Suprapubic skin (tissue), 4 donors: Measurements from ENCODE around the gene CDC42BPA. TPM values are rescaled to one million over a fixed set of nuclear protein-coding genes. Genes with fewer than 3 reads are reported as not detected.
A peak's percentile ranks its signal among the peaks of the same experiment; 100 is the strongest.

ENCODE experiments used
- DNase-seq, 2 donors: peaks; one replicate each; pipeline ENCODE4 v3.0.0-alpha.2; 2019; ENCODE audit warnings: low spot score in 2 of 2
- H3K27ac ChIP-seq: fragments of 200-600 bp; sonication (generic); one replicate; pipeline ENCODE4 v1.5.1; 2019
- H3K27me3 ChIP-seq: fragments of 200-600 bp; sonication (generic); one replicate; pipeline ENCODE4 v1.5.1; 2019
- H3K36me3 ChIP-seq: fragments of 200-600 bp; sonication (generic); one replicate; pipeline ENCODE4 v1.5.1; 2019
- H3K4me1 ChIP-seq: fragments of 200-600 bp; sonication (generic); one replicate; pipeline ENCODE4 v1.5.1; 2019
- H3K4me3 ChIP-seq: fragments of 200-600 bp; sonication (generic); one replicate; pipeline ENCODE4 v1.5.1; 2019; ENCODE audit warnings: mild to moderate bottlenecking
- H3K9me3 ChIP-seq: fragments of 200-600 bp; sonication (generic); one replicate; pipeline ENCODE4 v1.5.1; 2019
- CTCF ChIP-seq, 2 donors: fragments of 200-600 bp in 1 of 2; fragments of 450-650 bp in 1 of 2; sonication (generic) in 1 of 2; IDR thresholded peaks; one replicate each; pipeline ENCODE4 v1.5.1; 2016 to 2019; ENCODE audit warnings: antibody characterized with exemption in 2 of 2, mild to moderate bottlenecking in 1 of 2, moderate library complexity in 1 of 2
- EP300 ChIP-seq: sonication (generic); formaldehyde crosslinking; IDR thresholded peaks from one replicate; pipeline ENCODE4 v1.6.1; 2017; ENCODE audit warnings: antibody characterized with exemption
- POLR2A ChIP-seq, 2 donors: fragments of 450-650 bp; IDR thresholded peaks; one replicate each; pipeline ENCODE4 v1.6.1; 2017; ENCODE audit warnings: antibody characterized with exemption in 2 of 2, mild to moderate bottlenecking in 2 of 2, moderate library complexity in 2 of 2
- POLR2AphosphoS5 ChIP-seq, 3 donors: sonication (generic); formaldehyde crosslinking; IDR thresholded peaks; one replicate each; pipeline ENCODE4 v1.6.1; 2017; ENCODE audit warnings: antibody characterized with exemption in 3 of 3
- WGBS: methylation state at CpG from one replicate; pipeline ENCODE4 v1.1.5; 2018; 5-methylcytosine and 5-hydroxymethylcytosine counted together
- total RNA-seq, 4 donors: library from RNA; depleted of rRNA; stranded (reverse); fragments of >200 nt; gene quantifications; one replicate each; pipeline ENCODE4 v1.1.0, GENCODE V29; 2016

CDC42BPA gene
- total RNA-seq, 4 donors from 2014 or later, result 12.2 to 54.6 (median 14.9) TPM

- peak in 1 of 2 donors; percentile 76 for DNase-seq
Observed at GRCh38 chr1:227318853-227319607, 738 bp upstream of the CDC42BPA start.

DNA sequence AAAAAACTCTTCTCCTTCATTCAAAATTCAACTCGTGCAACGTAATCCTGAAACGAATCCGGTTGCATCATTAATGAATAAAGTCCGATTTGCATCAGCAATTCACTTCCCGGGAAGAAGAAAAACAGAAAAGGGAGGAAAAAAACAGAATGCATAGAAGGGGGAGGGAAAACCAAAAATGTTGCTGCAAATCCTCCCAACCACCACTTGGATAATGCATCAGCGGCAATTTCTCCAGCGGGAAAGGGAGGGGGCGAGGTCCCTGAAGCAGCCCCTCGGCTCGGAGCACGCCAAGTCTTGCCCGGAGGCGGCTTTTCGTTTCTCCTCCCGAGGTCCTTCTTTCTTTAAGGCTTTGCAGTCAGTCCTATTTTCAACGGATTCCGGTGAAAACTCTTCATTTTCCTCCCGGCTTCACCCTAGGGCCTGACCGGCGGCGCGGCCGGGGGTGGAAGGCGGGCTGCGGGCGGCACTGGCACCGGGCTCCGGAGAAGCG is 723 bp downstream of the CDC42BPA start:
- whole genome bisulfite sequencing, result under 1% methylated on average over 30 of the region's 30 CpGs
- TF ChIP-seq POLR2A (IDR thresholded peaks at IDR 0.05) (no peak), CTCF (IDR thresholded peaks at IDR 0.05) (no peak), EP300 (no peak), POLR2AphosphoS5 (IDR thresholded peaks at IDR 0.05) (no peak)
- DNase-seq, result peak in 1 of 2 donors; percentile 69
- Histone ChIP-seq H3K27me3 (no peaks in the 10 kb centered on the region), H3K9me3 (no peaks in the 10 kb centered on the region), H3K27ac (peak overlapping the region; percentile 92), H3K4me1 (peaks cover 22% of the 10 kb centered on the region), H3K4me3 (peak overlapping the region; percentile 96), H3K36me3 (no peaks in the 10 kb centered on the region)

More at GRCh38 chr1:227318853-227319607, 738 bp upstream of the CDC42BPA start:
- TF ChIP-seq CTCF (IDR thresholded peaks at IDR 0.05), result no peak
- no peak for TF ChIP-seq EP300
- no peak for TF ChIP-seq POLR2A (IDR thresholded peaks at IDR 0.05)
- TF ChIP-seq POLR2AphosphoS5 (IDR thresholded peaks at IDR 0.05), result no peak
- Histone ChIP-seq H3K4me1 (peaks cover 22% of the 10 kb centered on the region), H3K36me3 (no peaks in the 10 kb centered on the region), H3K9me3 (no peaks in the 10 kb centered on the region), H3K27ac (peak overlapping the region; percentile 92), H3K27me3 (no peaks in the 10 kb centered on the region), H3K4me3 (peak overlapping the region; percentile 96)
- 22% methylated on average over 13 of the region's 30 CpGs for WGBS

DNA sequence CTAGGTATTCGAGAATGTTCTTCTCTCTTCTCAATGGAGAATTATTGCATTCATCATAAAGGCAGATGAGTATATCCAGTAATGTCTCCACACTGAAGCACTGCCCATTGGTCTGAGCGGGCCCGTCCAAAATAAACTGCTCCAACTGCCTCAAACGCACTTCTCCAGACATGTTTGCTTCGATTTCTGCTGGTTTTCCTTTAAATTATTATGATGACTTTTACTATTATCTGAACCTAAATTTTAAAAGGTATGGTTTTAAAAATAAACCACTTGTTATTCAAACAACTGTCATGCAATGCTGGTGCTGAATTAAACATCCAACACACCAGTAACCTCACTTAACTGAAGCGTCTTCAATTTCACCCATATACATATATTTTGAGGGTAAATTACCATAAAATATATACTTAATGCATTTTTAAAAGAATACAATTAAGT is 1.3 kb downstream of the CDC42BPA start:
- Histone ChIP-seq H3K9me3 (no peaks in the 10 kb centered on the region), H3K4me1 (peaks cover 22% of the 10 kb centered on the region), H3K27me3 (no peaks in the 10 kb centered on the region), H3K36me3 (no peaks in the 10 kb centered on the region), H3K4me3 (peak overlapping the region; percentile 96), H3K27ac (no peak overlapping the region)
- DNase-seq, result no peak
- WGBS, result 26% methylated on average over 6 of the region's 6 CpGs
- TF ChIP-seq EP300 (no peak), POLR2A (IDR thresholded peaks at IDR 0.05) (no peak), CTCF (IDR thresholded peaks at IDR 0.05) (no peak)

- Histone ChIP-seq H3K4me3 (peak overlapping the region; percentile 96), H3K4me1 (peaks cover 22% of the 10 kb centered on the region), H3K9me3 (no peaks in the 10 kb centered on the region), H3K36me3 (no peaks in the 10 kb centered on the region), H3K27ac (no peak overlapping the region), H3K27me3 (no peaks in the 10 kb centered on the region)
- no peak for DNase-seq
- TF ChIP-seq POLR2A (IDR thresholded peaks at IDR 0.05) (no peak), POLR2AphosphoS5 (IDR thresholded peaks at IDR 0.05) (no peak), EP300 (no peak), CTCF (IDR thresholded peaks at IDR 0.05) (no peak)
Observed at GRCh38 chr1:227316456-227316855, 1.8 kb downstream of the CDC42BPA start.

- peak overlapping the region; percentile 96 for H3K4me3 ChIP-seq
- H3K27ac ChIP-seq, result no peak overlapping the region
- H3K36me3 ChIP-seq, result no peaks in the 10 kb centered on the region
- WGBS, result 14% methylated on average over 7 of the region's 7 CpGs
- DNase-seq, result no peak
- no peaks in the 10 kb centered on the region for H3K9me3 ChIP-seq
- no peak for TF ChIP-seq EP300
- TF ChIP-seq POLR2AphosphoS5 (IDR thresholded peaks at IDR 0.05), result no peak
- no peak for TF ChIP-seq POLR2A (IDR thresholded peaks at IDR 0.05)
- no peak for TF ChIP-seq CTCF (IDR thresholded peaks at IDR 0.05)
- peaks cover 22% of the 10 kb centered on the region for H3K4me1 ChIP-seq
- H3K27me3 ChIP-seq, result no peaks in the 10 kb centered on the region
Observed at GRCh38 chr1:227315629-227316346, 2.5 kb downstream of the CDC42BPA start.
